CD14-positive monocyte (primary cell): ENCODE results near the gene EYS. TPM values are rescaled to one million over a fixed set of nuclear protein-coding genes. Genes with fewer than 3 reads are reported as not detected.

Source experiments
- DNase-seq, 3 donors: peaks; one replicate each; pipeline ENCODE4 v3.0.0-alpha.2; 2011 to 2022
- H2AFZ ChIP-seq: 2 replicates; pipeline ENCODE4 v1.6.0; 2012; ENCODE audit warnings: mild to moderate bottlenecking, low read depth, low read length, inconsistent platforms; ENCODE audit not compliant: insufficient read depth, poor library complexity, severe bottlenecking
- H3K27ac ChIP-seq, 2 donors: 1 replicate in 1 of 2; 2 replicates in 1 of 2; pipeline ENCODE4 v1.5.1; 2012 to 2013; ENCODE audit warnings: low read length in 2 of 2, control low read depth in 1 of 2, inconsistent platforms in 1 of 2, low read depth in 1 of 2, mild to moderate bottlenecking in 1 of 2
- H3K27me3 ChIP-seq, 2 donors: one replicate each; pipeline versions ENCODE4 v1.6.0 to v1.6.1; 2011 to 2013; ENCODE audit warnings: low read length in 2 of 2; ENCODE audit not compliant: control insufficient read depth in 2 of 2, insufficient read depth in 2 of 2
- H3K36me3 ChIP-seq, 2 donors: replicated peaks in 1 of 2; 1 replicate in 1 of 2; 2 replicates in 1 of 2; pipeline versions ENCODE4 v1.5.1 to v1.6.1; 2012 to 2013; ENCODE audit warnings: low read length in 2 of 2, control low read depth in 1 of 2, inconsistent platforms in 1 of 2, mild to moderate bottlenecking in 1 of 2; ENCODE audit not compliant: insufficient read depth in 2 of 2, control insufficient read depth in 1 of 2
- H3K4me1 ChIP-seq, 2 donors: 1 replicate in 1 of 2; 2 replicates in 1 of 2; pipeline versions ENCODE4 v1.5.1 to v1.6.1; 2012 to 2013; ENCODE audit warnings: low read length in 2 of 2, control low read depth in 1 of 2, inconsistent platforms in 1 of 2, mild to moderate bottlenecking in 1 of 2, moderate library complexity in 1 of 2; ENCODE audit not compliant: insufficient read depth in 2 of 2, control insufficient read depth in 1 of 2
- H3K4me2 ChIP-seq: replicated peaks from 2 replicates; pipeline ENCODE3; 2012; ENCODE audit warnings: low read length, moderate library complexity, mild to moderate bottlenecking; ENCODE audit not compliant: poor library complexity, severe bottlenecking; ENCODE audit errors: extremely low read depth
- H3K4me3 ChIP-seq, 3 experiments: fragments of 200-600 bp in 1 of 3; sonication (generic) in 1 of 3; replicated peaks in 1 of 3; 1 replicate in 2 of 3; 2 replicates in 1 of 3; pipeline ENCODE4 v1.5.1; 2011 to 2013; ENCODE audit warnings: low read length in 3 of 3, mild to moderate bottlenecking in 3 of 3, control low read depth in 2 of 3, low read depth in 2 of 3, inconsistent platforms in 1 of 3, moderate library complexity in 1 of 3
- H3K79me2 ChIP-seq: 2 replicates; pipeline ENCODE4 v1.6.0; 2012; ENCODE audit warnings: mild to moderate bottlenecking, control low read depth, inconsistent platforms, low read length, moderate library complexity; ENCODE audit not compliant: insufficient read depth
- H3K9ac ChIP-seq: 2 replicates; pipeline ENCODE4 v1.6.0; 2017; ENCODE audit warnings: low read length, mild to moderate bottlenecking; ENCODE audit not compliant: insufficient read depth, poor library complexity, severe bottlenecking
- H3K9me3 ChIP-seq, 2 donors: replicated peaks in 1 of 2; 1 replicate in 1 of 2; 2 replicates in 1 of 2; pipeline versions ENCODE4 v1.5.1 to v1.6.1; 2012 to 2013; ENCODE audit warnings: low read length in 2 of 2, control low read depth in 1 of 2; ENCODE audit not compliant: control insufficient read depth in 1 of 2, insufficient read depth in 1 of 2
- H4K20me1 ChIP-seq: 2 replicates; pipeline ENCODE4 v1.6.0; 2012; ENCODE audit warnings: mild to moderate bottlenecking, low read length, control low read depth, moderate library complexity; ENCODE audit not compliant: insufficient read depth
- H3K27ac Mint-ChIP-seq, 7 donors: one replicate each; pipeline ENCODE4 v1.8.0; 2020; ENCODE audit warnings: mild to moderate bottlenecking in 7 of 7, mixed read lengths in 7 of 7, moderate library complexity in 6 of 7, inconsistent platforms in 2 of 7
- H3K27me3 Mint-ChIP-seq, 3 donors: one replicate each; pipeline ENCODE4 v1.8.0; 2021 to 2022; ENCODE audit warnings: low read depth in 3 of 3, mild to moderate bottlenecking in 3 of 3, mixed read lengths in 3 of 3, moderate library complexity in 3 of 3, inconsistent platforms in 1 of 3
- H3K36me3 Mint-ChIP-seq, 2 donors: one replicate each; pipeline ENCODE4 v1.8.0; 2020; ENCODE audit warnings: mixed read lengths in 2 of 2, inconsistent platforms in 1 of 2, mild to moderate bottlenecking in 1 of 2
- H3K4me1 Mint-ChIP-seq: one replicate; pipeline ENCODE4 v1.8.0; 2020; ENCODE audit warnings: mild to moderate bottlenecking, mixed read lengths
- H3K4me3 Mint-ChIP-seq, 2 donors: one replicate each; pipeline ENCODE4 v1.8.0; 2020; ENCODE audit warnings: mild to moderate bottlenecking in 2 of 2, mixed read lengths in 2 of 2, moderate library complexity in 1 of 2
- H3K9me3 Mint-ChIP-seq, 7 donors: one replicate each; pipeline ENCODE4 v1.8.0; 2020 to 2022; ENCODE audit warnings: mixed read lengths in 7 of 7, mild to moderate bottlenecking in 6 of 7, moderate library complexity in 6 of 7, inconsistent platforms in 2 of 7
- CTCF ChIP-seq: fragments of 200-600 bp; IDR thresholded peaks from one replicate; pipeline ENCODE4 v1.8.0; 2022; ENCODE audit warnings: antibody characterized with exemption, mild to moderate bottlenecking
- WGBS: methylation state at CpG from one replicate; pipeline ENCODE4 v1.1.5; 2013; ENCODE audit warnings: missing lambda C conversion rate; ENCODE audit not compliant: insufficient coverage; 5-methylcytosine and 5-hydroxymethylcytosine counted together
- intact Hi-C, 2 donors: fragments of 100-400 bp; cut with micrococcal nuclease; formaldehyde crosslinking; loops; one replicate each; pipeline versions ENCODE4 v1.15.0 to v1.15.1; 2023
- polyA plus RNA-seq, 3 donors: library from polyadenylated mRNA; depleted of rRNA in 1 of 3; unstranded in 2 of 3; stranded (reverse) in 1 of 3; fragments of 300-500 nt in 2 of 3; fragments of >200 nt in 1 of 3; fragmentation: Illumina TruSeq in 2 of 3; gene quantifications; 1 replicate in 2 of 3; 2 replicates in 1 of 3; pipeline ENCODE4 v1.2.3, GENCODE V29; 2012 to 2021

Gene EYS
- polyA plus RNA-seq, 3 donors, result 0.01 to 0.03 TPM; not detected in 1

- no peak overlapping the region for H3K27ac ChIP-seq
- H4K20me1 ChIP-seq, result no peaks in the 10 kb centered on the region
- H3K4me2 ChIP-seq, result no peak overlapping the region
- no peaks in the 10 kb centered on the region for H3K79me2 ChIP-seq
- H3K36me3 ChIP-seq, result no peaks in the 10 kb centered on the region
- H3K9me3 ChIP-seq, result peaks cover 0 to 13% of the 10 kb centered on the region in 2 donors
- no peak overlapping the region for H3K9ac ChIP-seq
- H3K27ac Mint-ChIP-seq, result no peak overlapping the region
- H3K36me3 Mint-ChIP-seq, result no peaks in the 10 kb centered on the region
- H3K9me3 Mint-ChIP-seq, result peaks cover 0 to 7% (median 4%) of the 10 kb centered on the region in 7 donors
- 100% methylated on average over 1 of the region's 3 CpGs for WGBS
- DNase-seq, result no peak
- TF ChIP-seq CTCF, result no peak
- H3K27me3 Mint-ChIP-seq, result no peaks in the 10 kb centered on the region
- H3K4me3 Mint-ChIP-seq, result no peak overlapping the region
- intact Hi-C loops, result no loop called here
- H3K4me1 ChIP-seq, result no peaks in the 10 kb centered on the region
- no peaks in the 10 kb centered on the region for H3K27me3 ChIP-seq
- no peak overlapping the region for H2AFZ ChIP-seq
- H3K4me3 ChIP-seq, result no peak overlapping the region
- H3K4me1 Mint-ChIP-seq, result no peaks in the 10 kb centered on the region
Observed at GRCh38 chr6:65199683-65200082, 507.3 kb downstream of the EYS start.

- Histone ChIP-seq H3K9ac (no peak overlapping the region), H3K36me3 (no peaks in the 10 kb centered on the region), H3K4me3 (no peak overlapping the region), H3K9me3 (peaks cover 0 to 13% of the 10 kb centered on the region in 2 donors), H2AFZ (no peak overlapping the region), H3K79me2 (no peaks in the 10 kb centered on the region), H3K27me3 (no peaks in the 10 kb centered on the region), H4K20me1 (no peaks in the 10 kb centered on the region), H3K4me1 (no peaks in the 10 kb centered on the region), H3K4me2 (no peak overlapping the region), H3K27ac (no peak overlapping the region)
- Mint-ChIP-seq H3K9me3 (peaks cover 0 to 7% (median 5%) of the 10 kb centered on the region in 7 donors), H3K4me1 (no peaks in the 10 kb centered on the region), H3K4me3 (no peak overlapping the region), H3K27ac (no peak overlapping the region), H3K27me3 (no peaks in the 10 kb centered on the region), H3K36me3 (no peaks in the 10 kb centered on the region)
- DNase-seq, result no peak
- no peak for TF ChIP-seq CTCF
- WGBS, result no CpG with 5 or more reads among the region's 3 CpGs
- intact Hi-C loops, result no loop called here
Observed at GRCh38 chr6:65199121-65199520, 507.9 kb downstream of the EYS start.
